Activated CD4-positive, alpha-beta T cell treated with anti-CD3 and anti-CD28 coated beads for 1 hour (primary cell): Measurements from ENCODE around the gene HUS1.
A peak's percentile ranks its signal among the peaks of the same experiment; 100 is the strongest.

Experiments used
- DNase-seq: peaks from one replicate; pipeline ENCODE4 v3.0.0-alpha.2; 2020

The HUS1 gene

DNA sequence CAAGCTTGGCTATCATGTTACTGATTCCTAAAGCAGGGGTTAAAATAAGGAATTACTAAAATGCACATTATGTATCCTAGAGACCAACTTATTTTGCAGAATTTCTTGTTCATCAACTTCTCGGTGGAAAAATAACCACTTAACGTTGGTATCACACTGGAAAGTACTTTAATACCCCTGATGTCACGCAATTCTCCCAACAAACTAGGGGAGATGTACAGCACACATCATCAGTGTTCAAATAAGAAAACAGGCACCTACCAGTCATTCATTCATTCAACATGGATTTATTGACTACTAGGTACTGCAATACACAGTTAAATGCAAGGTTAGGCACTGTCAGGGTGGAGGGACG is 648 bp downstream of the HUS1 start:
- no peak for DNase-seq

DNA sequence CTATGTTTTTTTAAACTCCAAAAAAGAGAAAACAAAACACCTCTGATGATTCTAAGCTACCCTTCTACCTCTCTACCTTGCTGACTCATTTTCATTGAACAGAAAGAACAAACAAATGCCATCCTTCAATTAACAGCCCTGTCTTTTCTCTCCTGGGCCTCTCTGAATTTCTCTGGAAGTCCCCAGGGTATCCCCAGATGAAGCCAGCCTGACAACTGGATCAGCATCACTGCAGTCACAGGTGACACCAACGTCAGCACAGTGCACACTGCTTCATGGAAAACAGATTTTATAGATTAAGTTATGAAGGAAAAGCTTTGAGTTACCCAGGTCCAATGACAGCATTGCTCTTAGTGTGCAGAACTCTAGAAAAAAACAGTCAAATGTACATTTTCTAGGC is 5.7 kb downstream of the HUS1 start:
- DNase-seq: no peak

DNA sequence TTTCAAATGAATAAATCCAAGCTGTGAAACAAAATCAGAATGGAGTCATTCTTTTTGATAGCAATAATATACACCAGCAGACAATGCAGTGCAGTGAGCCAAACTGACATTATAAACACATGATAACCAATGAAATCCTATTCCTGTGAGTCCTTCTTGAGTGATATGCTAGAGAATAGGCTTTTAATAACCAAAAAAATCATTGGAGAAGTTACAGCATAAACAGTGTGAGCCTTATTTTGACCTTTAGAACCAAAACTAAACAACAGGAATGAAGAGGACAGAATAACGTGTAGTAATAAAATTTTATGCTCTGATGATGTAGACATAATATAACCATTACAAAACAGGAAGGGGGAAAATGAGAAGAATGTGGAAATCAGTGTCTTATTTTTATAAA is 8.7 kb downstream of the HUS1 start:
- DNase-seq: no peak

GRCh38 chr7:47968847-47969774 is 10.3 kb downstream of the HUS1 start:
- DNase-seq: no peak

DNA sequence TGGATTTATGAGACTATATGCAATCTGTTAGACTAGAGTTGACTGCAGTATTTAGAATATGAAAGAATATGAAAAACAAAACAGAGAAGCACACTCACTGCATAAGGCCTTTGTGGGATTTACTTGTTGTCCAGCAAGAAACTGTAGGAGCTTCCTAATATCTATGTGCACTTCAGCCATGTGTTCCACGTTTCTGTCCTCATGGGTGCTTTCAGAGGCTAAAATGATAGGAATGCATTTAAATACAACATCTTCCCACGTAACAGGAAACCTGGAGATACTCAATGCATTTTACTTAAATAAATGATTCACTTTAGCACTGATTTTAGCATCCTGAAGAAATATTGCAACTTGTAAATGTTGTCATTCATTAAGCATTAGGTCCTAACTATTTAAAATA is 11.7 kb downstream of the HUS1 start:
- DNase-seq: no peak

DNA sequence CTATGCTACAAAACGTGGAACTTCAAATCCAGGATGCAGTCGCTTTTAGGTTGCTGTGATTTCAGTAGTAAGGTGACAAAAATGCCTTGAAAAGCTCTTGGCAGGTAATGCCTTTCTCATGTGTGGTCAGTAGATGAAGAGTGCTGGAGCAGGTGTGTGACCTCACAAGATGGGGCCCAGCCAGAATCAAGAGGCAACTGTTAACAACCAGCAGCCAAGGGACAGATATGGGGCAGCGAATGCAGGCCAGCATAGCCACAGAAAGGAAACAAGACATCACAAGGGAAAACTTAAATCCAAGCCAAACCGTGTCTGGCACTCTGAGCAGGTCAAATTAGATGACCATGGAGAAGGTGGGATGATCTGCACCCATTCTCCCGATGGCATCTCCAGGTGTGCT is 12.3 kb downstream of the HUS1 start:
- DNase-seq: no peak

GRCh38 chr7:47965456-47965855 is 14.0 kb downstream of the HUS1 start:
- no peak for DNase-seq

- no peak for DNase-seq
Observed at GRCh38 chr7:47962262-47962661, 17.2 kb downstream of the HUS1 start.

DNA sequence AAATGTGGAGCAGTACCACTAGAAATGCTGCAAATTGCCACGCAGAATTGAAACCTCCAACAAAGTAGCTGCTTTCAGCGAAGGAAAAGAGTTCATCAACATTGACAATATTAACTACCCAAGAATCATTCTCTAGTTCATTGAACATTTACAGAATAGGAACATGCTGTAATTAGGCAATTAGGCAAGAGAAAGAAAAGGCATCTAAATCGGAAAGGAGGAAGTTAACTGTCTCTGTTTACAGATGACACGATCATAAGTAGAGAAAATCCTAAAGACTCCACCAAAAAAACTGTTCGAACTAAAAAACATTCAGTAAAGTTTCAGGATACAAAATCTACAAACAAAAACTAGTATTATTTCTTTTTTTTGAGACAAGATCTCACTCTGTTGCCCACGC is 22.3 kb downstream of the HUS1 start:
- DNase-seq: no peak

GRCh38 chr7:47956220-47956619 is 23.2 kb downstream of the HUS1 start:
- no peak for DNase-seq

DNA sequence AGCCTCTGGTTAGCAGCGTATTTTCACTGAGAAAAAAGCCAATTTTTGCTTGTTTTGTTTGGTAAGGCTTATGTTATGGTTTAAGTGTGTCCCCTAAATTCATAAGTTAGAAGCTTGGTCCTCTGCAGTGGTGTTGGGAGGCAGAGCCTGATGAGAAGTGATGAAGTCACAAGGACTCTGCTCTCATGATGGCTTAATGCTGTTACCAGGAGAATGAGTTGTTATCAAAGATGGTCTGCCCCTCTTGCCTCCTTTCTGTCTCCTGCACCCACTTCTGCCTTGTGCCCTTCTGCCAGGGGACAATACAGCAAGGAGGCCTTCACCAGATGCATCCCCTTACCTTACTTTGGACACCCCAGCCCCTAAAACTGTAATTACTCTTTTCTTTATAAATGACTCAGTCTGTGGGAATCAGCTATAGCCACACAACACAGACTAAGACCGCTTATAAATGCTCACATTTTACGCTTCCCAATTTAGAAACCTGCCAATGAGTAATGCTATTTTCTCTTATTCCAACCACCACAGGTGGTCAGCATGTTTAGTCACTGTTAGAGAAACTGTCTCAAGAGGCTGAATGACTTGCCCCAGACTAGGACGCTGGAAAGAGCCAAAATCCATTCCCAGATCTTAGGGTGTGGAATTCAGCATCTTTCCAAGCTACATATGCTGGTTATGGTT is 25.0 kb downstream of the HUS1 start:
- DNase-seq: no peak

GRCh38 chr7:47953822-47954221 is 25.6 kb downstream of the HUS1 start:
- no peak for DNase-seq

DNA sequence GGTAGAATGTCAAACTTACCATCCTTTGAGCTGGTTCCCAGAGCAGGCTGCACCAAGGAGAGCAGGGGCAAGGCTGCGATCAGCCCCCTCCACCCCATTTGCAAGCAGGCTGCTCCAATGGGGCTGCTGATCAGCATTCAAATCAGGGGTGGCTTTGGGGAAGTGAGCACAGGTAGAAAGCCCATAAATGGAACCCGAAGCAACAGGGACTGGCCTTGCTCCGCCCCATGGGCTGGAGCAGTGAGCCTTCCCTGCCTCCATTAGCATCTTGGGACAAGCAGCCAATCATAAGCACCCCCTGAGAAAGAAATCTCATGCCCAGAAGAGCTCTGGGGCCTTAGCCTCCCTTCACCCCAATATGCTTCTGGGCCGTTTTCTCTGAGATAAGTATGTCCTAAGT is 27.2 kb downstream of the HUS1 start:
- DNase-seq: no peak

GRCh38 chr7:47951374-47951773 is 28.0 kb downstream of the HUS1 start:
- no peak for DNase-seq

- DNase-seq: no peak
Observed at GRCh38 chr7:47950714-47951113, 28.7 kb downstream of the HUS1 start.

GRCh38 chr7:47949703-47950102 is 29.7 kb downstream of the HUS1 start:
- DNase-seq: no peak

DNA sequence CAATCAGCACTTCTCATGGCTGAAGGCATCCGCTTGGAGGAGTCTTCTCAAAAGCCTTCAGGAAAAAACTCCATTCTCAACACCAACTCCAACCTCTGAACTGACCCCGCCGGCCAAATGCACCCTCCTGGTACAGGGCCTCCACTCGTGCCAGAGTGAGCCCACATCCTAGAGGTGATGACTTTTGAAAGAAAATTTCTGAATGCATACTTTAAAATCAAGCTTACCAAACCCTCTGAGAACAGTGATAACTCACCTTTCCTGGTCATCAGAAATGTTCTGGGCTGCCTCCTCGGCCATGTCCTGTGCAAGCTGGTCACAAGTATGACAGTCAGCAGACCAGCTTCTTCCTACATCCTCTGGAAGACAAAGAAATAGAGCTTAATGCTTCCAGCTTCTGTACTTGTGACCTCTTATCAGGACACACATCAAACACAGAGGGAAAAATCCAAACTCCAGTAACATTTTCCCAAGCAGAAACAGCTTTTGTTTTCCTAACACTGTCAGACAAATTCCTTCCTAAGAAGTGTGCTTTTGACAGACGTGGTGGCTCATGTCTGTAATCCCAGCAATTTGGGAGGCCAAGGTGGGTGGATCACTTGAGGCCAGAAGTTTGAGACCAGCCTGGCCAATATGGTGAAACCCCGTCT is 31.1 kb downstream of the HUS1 start, which contains the start of gene PKD1L1:
PKD1L1 (minus strand) TSS at position 326 of the 650 bp plus-strand sequence; CDS start at position 300, 26 bp downstream.
- no peak for DNase-seq

DNA sequence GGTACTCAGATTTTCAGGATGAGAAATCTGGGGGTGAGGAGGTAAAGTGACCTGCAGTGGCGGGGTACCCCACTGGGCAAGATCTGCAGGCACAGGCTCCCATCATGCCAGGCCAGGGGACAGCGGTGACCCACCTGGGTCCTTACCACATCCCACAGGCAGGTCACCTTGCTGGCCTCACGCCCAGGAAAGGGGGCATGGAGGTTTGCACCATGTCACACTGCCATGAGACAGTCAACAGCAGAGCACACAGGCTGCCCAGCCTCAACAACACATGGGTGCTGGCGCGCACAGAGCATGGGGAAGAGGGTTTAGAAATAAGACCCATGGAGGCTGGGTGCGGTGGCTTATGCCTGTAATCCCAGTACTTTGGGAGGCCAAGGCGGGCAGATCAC is 32.1 kb downstream of the HUS1 start:
- no peak for DNase-seq

GRCh38 chr7:47946581-47947354 is 32.6 kb downstream of the HUS1 start:
- no peak for DNase-seq

DNA sequence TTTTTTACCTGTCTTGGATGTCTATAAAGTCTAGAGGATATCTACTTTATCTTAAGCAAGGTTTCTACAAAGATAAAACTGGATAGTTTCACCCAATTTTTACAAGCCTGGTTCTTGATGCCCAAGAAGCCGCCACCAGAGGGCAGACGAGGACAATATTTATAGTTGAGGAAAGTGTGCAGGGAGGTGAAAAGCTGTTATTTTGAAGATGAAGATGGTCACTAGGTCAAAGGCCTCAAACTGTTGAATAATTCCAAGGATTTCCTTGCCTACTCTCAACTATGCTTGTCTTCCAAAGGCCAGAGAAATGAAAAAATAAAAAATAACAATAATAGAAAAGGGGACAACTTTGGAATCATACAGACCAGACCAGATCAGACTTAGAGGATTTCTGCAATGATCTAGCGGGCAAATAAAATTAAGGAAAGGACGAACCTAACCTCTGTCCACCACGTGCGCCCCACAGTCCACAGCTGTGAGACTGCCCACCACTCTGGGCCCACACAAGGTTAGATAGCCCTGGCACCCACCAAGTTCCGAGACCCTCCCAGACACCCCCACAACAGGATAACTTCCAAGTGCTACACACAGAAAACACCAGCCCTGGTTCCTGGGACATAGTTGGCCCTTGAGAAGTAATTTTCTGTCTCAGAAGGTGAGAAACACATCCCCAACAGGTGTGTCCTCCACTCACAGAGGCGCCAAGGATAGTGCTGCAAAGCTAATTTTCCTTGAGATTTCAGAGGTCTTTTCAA is 34.0 kb downstream of the HUS1 start:
- DNase-seq: peak; percentile 57

DNA sequence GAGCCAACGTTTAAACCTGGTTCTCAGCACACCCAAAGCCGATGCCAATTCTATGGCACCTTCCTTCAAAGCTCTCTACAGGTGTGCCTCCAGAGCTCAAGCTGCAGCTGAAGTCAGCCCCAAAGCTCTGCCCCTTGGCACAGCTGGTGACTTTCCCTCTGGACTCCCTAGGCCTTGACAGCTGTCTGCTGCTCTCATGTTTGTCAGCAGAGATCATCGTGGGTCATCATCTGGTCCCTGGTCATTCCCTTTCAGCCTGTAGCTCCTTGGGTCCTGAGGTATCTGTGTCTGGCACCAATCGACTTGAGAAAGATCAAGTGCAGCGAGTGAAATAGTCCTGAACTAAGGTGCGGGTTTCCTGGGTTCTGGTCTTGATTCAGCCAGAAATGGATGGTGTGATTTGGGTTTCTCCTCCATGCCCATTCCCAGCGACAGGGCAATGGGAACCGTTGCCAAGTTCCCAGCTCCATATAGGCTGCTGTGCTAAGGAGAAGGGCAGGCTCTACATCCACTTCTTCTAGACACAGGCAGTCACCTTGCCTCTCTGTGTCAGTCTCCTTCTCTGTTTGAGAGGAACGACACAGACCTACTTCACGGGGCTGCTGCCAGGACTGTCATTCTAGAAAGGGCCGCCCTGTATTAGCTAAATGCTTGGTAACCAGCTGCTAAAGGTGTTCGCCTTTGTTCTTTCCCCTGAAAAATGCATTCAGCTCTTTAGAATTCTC is 34.7 kb downstream of the HUS1 start:
- DNase-seq: no peak
